Measurements from ENCODE around the gene MEGF11. TPM values are rescaled to one million over a fixed set of nuclear protein-coding genes. Genes with fewer than 3 reads are reported as not detected.
"Not testable (repeated sequence)": the region's sequence is repeated elsewhere in the genome, so short reads cannot be mapped to it uniquely, and the experiment has no call there.

Gene MEGF11
- polyA plus RNA-seq, 1 donor = 0.66 TPM

DNA sequence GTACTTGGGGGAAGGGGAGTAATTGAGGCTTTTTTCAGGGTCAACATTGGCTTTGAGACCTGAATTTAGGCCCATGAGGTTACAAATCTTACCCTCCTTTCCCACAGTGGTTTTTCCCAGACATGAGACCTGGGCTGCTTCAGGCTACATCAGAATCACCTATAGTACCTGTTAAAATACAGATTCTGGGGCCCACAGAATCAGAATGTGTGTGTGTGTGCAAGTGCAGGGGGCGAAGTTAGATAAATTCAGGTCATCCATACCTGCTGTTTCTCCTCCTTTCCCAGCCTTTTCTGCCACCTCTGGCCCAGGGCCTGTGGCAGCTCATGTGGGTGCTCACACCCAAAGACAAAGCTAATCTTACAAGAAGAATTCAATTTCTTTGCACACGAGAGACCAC is 273.7 kb downstream of the MEGF11 start:
- Histone ChIP-seq H3K27me3 (ENCODE audit: control insufficient read depth, insufficient read depth, low read length) (peaks cover 37% of the 10 kb centered on the region), H3K36me3 (ENCODE audit: control insufficient read depth, insufficient read depth, low read length) (no peaks in the 10 kb centered on the region), H3K9me3 (ENCODE audit: control insufficient read depth, low read depth, low read length) (no peaks in the 10 kb centered on the region), H3K4me3 (ENCODE audit: low read length) (no peak overlapping the region), H3K27ac (ENCODE audit: low read length) (no peak overlapping the region), H3K4me1 (ENCODE audit: control insufficient read depth, insufficient read depth, low read length) (peaks cover 6% of the 10 kb centered on the region)
- no peak for DNase-seq
- no CpG with 5 or more reads among the region's 2 CpGs for WGBS (ENCODE audit: insufficient coverage, low lambda C conversion rate)

DNA sequence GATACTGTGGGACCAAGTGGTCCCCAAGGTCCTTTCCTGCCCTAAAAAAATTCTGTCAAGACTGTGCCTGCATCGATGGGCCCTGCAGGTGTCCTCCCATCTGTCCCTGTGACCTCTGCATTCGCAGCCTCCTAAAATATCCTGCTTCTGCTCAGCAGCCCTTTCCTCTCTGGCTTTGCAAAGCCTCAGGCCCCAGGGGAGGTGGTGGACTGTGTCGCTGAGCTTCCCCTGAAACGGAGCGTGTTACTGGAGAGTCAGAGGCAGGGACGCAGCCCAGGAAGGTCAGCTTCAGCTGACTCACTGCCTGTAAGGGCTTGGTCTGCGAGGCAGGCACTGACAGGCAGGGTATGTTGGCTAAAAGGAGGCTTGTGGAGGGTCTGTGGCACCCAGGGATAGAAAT is 274.2 kb downstream of the MEGF11 start:
- no peak for DNase-seq
- WGBS (ENCODE audit: insufficient coverage, low lambda C conversion rate) = no CpG with 5 or more reads among the region's 7 CpGs
- Histone ChIP-seq H3K4me3 (ENCODE audit: low read length) (no peak overlapping the region), H3K36me3 (ENCODE audit: control insufficient read depth, insufficient read depth, low read length) (no peaks in the 10 kb centered on the region), H3K27ac (ENCODE audit: low read length) (no peak overlapping the region), H3K27me3 (ENCODE audit: control insufficient read depth, insufficient read depth, low read length) (peaks cover 36% of the 10 kb centered on the region), H3K4me1 (ENCODE audit: control insufficient read depth, insufficient read depth, low read length) (peaks cover 6% of the 10 kb centered on the region), H3K9me3 (ENCODE audit: control insufficient read depth, low read depth, low read length) (no peaks in the 10 kb centered on the region)

DNA sequence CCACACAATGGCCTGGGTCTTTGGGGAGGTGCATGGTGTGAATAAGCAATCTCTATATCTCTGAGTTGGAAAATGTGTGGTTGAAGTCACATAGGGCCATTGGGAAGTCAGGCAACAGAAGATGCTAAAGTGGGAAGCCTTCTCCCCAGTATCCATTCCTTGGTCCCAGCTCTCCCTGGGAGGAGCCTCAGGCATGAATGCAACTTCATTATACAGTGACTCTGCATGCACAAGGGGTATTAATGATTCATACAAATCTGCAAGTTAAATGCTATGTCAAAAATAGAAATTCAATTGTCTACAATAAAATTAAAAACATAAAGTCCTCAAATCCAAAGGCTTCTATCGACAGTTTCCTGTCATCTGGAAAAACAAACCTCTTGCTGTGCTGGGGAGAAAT is 275.4 kb downstream of the MEGF11 start:
- Histone ChIP-seq H3K4me3 (ENCODE audit: low read length) (no peak overlapping the region), H3K27me3 (ENCODE audit: control insufficient read depth, insufficient read depth, low read length) (peaks cover 31% of the 10 kb centered on the region), H3K4me1 (ENCODE audit: control insufficient read depth, insufficient read depth, low read length) (peaks cover 6% of the 10 kb centered on the region), H3K36me3 (ENCODE audit: control insufficient read depth, insufficient read depth, low read length) (no peaks in the 10 kb centered on the region), H3K9me3 (ENCODE audit: control insufficient read depth, low read depth, low read length) (no peaks in the 10 kb centered on the region), H3K27ac (ENCODE audit: low read length) (no peak overlapping the region)
- WGBS (ENCODE audit: insufficient coverage, low lambda C conversion rate) = no CpG with 5 or more reads among the region's 1 CpG
- DNase-seq = no peak

DNA sequence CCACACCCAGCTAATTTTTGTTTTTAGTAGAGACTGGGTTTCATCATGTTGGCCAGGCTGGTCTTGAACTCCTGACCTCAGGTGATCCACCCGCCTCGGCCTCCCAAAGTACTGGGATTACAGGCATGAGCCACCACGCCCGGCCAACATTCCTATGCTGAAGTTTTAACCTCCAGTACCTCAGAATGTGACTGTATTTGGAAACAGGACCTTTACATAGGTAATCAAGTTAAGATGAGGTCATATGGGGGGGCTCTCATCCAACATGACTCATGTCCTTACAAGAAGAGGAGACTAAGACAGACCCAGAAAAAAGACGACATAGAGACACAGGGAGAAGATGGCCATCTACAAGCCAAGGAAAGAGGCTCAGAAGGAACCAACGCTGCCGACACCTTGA is 277.4 kb downstream of the MEGF11 start:
- not testable (repeated sequence) for DNase-seq; H3K4me3 ChIP-seq (ENCODE audit: low read length); H3K4me1 ChIP-seq (ENCODE audit: control insufficient read depth, insufficient read depth, low read length); H3K27ac ChIP-seq (ENCODE audit: low read length); H3K9me3 ChIP-seq (ENCODE audit: control insufficient read depth, low read depth, low read length); H3K36me3 ChIP-seq (ENCODE audit: control insufficient read depth, insufficient read depth, low read length)
- H3K27me3 ChIP-seq (ENCODE audit: control insufficient read depth, insufficient read depth, low read length) = peaks cover 18% of the 10 kb centered on the region
- WGBS (ENCODE audit: insufficient coverage, low lambda C conversion rate) = no CpG with 5 or more reads among the region's 7 CpGs

DNA sequence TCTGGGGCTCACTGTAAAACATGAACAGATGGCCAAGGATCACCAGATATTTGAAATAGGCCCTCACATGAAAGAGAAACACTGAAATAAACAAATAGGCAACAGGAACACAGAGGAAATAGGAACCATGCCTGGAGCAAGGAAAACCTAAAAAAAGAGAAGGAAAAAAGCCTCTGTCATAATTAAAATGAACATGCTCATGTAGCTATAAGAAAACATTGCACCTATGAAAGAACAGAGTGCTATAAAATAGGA is 281.9 kb downstream of the MEGF11 start:
- no peaks in the 10 kb centered on the region for H3K4me1 ChIP-seq (ENCODE audit: control insufficient read depth, insufficient read depth, low read length)
- peaks cover 43% of the 10 kb centered on the region for H3K27me3 ChIP-seq (ENCODE audit: control insufficient read depth, insufficient read depth, low read length)
- H3K36me3 ChIP-seq (ENCODE audit: control insufficient read depth, insufficient read depth, low read length) = no peaks in the 10 kb centered on the region
- no peak overlapping the region for H3K27ac ChIP-seq (ENCODE audit: low read length)
- no peak for DNase-seq
- H3K9me3 ChIP-seq (ENCODE audit: control insufficient read depth, low read depth, low read length) = no peaks in the 10 kb centered on the region
- H3K4me3 ChIP-seq (ENCODE audit: low read length) = no peak overlapping the region

DNA sequence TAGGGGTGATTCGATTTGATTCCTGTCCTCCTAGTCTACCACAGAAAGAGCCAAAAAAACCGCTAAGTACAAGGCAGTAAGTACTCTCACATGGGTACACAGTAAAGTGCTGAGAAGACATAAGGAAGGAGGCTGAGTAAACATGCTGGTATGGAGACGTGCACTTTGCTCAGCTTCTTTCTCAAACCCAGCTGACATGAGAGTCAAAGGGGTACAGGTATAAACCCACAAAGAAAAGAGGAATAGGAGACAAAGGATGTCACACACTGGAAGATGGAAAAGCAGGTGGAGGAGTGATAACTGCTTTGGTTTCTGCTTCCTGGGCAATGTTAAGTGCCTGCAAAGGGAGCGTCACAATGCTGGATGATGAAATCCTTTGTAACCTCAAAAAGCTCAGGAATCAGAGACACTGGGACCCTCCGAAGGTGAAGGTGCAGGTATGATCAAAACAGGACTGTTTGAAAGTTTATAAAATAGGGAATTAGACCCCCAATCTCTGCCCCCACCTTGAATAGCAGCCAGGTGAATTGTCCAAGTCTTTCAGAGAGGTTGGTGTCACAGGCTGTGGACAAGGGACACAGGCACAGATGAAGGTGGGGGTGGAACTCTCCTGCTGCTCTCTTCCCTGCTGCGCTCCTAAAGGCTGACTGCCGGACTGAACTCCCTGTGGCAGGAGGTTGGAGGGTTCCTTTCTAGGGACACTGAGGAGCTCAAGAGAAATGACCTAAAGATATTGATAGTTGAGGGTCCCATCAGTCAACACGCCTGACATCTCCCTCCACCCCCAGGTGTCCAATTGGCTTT is 282.4 kb downstream of the MEGF11 start:
- no peak for DNase-seq
- no peaks in the 10 kb centered on the region for H3K4me1 ChIP-seq (ENCODE audit: control insufficient read depth, insufficient read depth, low read length)
- H3K9me3 ChIP-seq (ENCODE audit: control insufficient read depth, low read depth, low read length) = no peaks in the 10 kb centered on the region
- peaks cover 46% of the 10 kb centered on the region for H3K27me3 ChIP-seq (ENCODE audit: control insufficient read depth, insufficient read depth, low read length)
- H3K27ac ChIP-seq (ENCODE audit: low read length) = no peak overlapping the region
- no peaks in the 10 kb centered on the region for H3K36me3 ChIP-seq (ENCODE audit: control insufficient read depth, insufficient read depth, low read length)
- WGBS (ENCODE audit: insufficient coverage, low lambda C conversion rate) = 43% methylated on average over 2 of the region's 8 CpGs
- H3K4me3 ChIP-seq (ENCODE audit: low read length) = no peak overlapping the region

DNA sequence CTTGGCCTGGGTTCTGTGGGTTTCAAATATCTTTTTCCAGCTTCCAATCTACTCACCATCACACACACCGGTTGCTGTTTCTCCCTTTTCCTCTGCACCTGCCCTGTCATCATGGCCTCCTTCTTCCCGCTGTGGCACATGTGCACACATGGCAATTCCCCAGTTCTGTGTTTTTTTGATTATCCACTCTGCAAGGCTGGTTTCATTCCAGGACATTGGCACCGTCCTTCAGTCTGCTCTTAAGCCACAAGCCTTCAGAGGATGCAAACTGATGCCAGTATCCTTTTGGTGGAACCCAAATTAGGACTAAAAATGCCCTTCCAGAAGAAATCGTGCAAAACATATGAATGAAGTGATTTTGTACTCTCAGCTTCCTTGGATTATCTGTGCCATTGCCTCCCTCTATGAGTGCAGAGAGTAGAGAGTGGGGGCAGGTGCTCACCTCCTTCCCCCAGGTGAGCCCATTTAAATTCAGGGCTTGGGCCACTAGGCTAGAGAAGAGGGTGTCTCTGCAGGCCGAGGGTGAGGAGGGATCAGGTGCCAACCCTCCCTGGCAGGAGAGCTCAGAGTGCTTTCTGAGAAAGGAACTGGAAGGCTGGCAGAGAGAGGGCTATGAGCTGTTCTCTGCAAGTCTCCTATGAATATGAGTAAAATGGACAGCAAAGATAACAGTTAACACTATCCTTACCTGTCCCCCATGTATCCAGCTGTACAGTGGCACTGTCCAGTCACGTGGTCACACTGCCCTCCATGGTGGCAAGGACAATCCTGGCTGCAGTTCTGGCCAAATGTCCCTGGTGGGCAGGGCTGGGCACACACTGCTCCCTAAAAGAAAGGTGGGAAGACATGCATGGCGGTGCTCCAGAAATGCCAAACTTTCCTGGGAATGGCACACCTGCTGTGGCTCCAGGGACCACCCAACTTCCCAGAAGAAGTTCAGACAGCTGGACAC is 283.4 kb downstream of the MEGF11 start:
- Histone ChIP-seq H3K36me3 (ENCODE audit: control insufficient read depth, insufficient read depth, low read length) (no peaks in the 10 kb centered on the region), H3K4me1 (ENCODE audit: control insufficient read depth, insufficient read depth, low read length) (no peaks in the 10 kb centered on the region), H3K27ac (ENCODE audit: low read length) (no peak overlapping the region), H3K9me3 (ENCODE audit: control insufficient read depth, low read depth, low read length) (no peaks in the 10 kb centered on the region), H3K27me3 (ENCODE audit: control insufficient read depth, insufficient read depth, low read length) (peaks cover 42% of the 10 kb centered on the region), H3K4me3 (ENCODE audit: low read length) (no peak overlapping the region)
- DNase-seq = no peak
- WGBS (ENCODE audit: insufficient coverage, low lambda C conversion rate) = no CpG with 5 or more reads among the region's 7 CpGs

DNA sequence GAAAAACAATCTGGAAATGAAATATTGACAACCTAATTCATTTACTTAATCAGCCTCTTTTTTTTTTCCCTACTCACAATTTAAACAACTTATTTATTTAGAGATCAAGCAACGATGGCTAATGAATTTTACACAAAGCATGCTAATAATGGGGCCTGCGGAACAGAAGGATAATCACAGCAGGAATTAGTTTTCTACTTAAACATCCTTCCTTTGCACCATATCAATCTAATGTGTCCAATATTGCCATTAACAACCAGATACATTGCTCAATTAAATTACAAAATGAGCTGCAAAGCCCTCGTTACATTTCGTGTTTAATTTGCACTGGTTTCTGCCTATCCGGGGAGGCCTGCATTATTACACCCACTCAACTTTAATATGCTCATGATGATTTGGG is 285.0 kb downstream of the MEGF11 start:
- Histone ChIP-seq H3K36me3 (ENCODE audit: control insufficient read depth, insufficient read depth, low read length) (no peaks in the 10 kb centered on the region), H3K4me1 (ENCODE audit: control insufficient read depth, insufficient read depth, low read length) (no peaks in the 10 kb centered on the region), H3K9me3 (ENCODE audit: control insufficient read depth, low read depth, low read length) (no peaks in the 10 kb centered on the region), H3K27ac (ENCODE audit: low read length) (no peak overlapping the region), H3K27me3 (ENCODE audit: control insufficient read depth, insufficient read depth, low read length) (peaks cover 49% of the 10 kb centered on the region), H3K4me3 (ENCODE audit: low read length) (no peak overlapping the region)
- WGBS (ENCODE audit: insufficient coverage, low lambda C conversion rate) = 71% methylated on average over 2 of the region's 5 CpGs
- no peak for DNase-seq

DNA sequence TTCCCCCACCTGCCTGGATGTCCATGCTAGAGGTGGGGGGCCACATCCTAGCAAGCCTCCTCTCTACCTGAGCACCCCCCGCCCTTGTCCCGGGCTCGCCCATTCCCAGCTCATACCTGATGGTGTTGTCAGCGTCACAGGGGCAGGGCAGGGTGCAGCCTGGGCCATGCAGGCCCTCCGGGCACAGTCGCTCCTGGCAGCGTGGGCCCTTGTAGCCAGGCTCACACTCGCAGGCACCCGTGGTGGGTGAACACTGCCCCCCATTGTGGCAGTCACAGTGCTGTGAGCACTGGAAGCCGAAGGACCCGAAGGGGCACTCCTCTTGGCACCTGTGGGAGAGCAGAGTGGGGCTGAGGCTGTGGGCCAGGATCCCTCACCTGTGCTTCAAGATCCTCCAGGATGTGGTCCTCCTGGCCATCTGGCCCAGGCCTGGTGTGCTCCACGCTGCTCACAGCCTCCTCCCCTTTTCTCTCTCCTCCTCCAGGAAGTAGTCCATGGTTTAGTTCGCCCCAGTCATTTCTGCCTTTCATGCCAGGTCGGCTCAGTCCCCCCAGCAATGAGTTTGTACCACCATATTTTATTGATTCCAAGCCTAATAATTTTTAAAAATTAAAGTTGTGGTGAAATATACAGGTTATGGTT is 288.6 kb downstream of the MEGF11 start:
- no peak for DNase-seq
- no peak overlapping the region for H3K27ac ChIP-seq (ENCODE audit: low read length)
- peaks cover 51% of the 10 kb centered on the region for H3K27me3 ChIP-seq (ENCODE audit: control insufficient read depth, insufficient read depth, low read length)
- H3K4me3 ChIP-seq (ENCODE audit: low read length) = no peak overlapping the region
- no peaks in the 10 kb centered on the region for H3K9me3 ChIP-seq (ENCODE audit: control insufficient read depth, low read depth, low read length)
- WGBS (ENCODE audit: insufficient coverage, low lambda C conversion rate) = 40% methylated on average over 1 of the region's 14 CpGs
- H3K4me1 ChIP-seq (ENCODE audit: control insufficient read depth, insufficient read depth, low read length) = no peaks in the 10 kb centered on the region
- H3K36me3 ChIP-seq (ENCODE audit: control insufficient read depth, insufficient read depth, low read length) = no peaks in the 10 kb centered on the region

DNA sequence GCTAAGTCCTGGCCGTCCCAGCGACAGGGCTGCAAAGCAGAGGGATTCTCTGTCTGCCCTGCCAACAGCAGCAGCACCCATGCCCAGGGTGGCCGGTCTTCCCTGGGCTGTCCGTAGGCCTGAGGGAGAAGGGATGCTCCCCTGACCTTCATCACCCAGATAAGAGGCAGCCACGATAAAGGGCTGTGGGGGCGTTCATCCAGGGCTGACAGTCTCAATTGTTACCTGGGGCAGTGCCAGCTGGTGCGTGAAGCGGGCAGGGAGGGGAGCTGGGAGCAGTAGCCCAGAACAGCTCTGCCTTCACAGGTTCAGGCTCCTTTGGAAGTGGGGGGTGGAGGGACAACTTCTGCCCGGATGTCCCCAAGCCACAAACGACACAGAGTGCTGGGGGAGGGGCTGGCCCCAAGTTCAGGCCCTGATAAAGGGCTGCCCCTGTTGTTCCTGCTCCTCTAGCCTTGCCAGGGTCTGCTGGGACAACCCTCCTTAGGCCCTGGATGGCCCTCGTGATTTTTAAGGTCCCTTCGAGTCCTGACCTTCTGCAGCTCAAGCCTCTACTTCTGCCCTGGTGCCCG is 289.6 kb downstream of the MEGF11 start:
- Histone ChIP-seq H3K27me3 (ENCODE audit: control insufficient read depth, insufficient read depth, low read length) (peaks cover 44% of the 10 kb centered on the region), H3K27ac (ENCODE audit: low read length) (no peak overlapping the region), H3K4me1 (ENCODE audit: control insufficient read depth, insufficient read depth, low read length) (no peaks in the 10 kb centered on the region), H3K4me3 (ENCODE audit: low read length) (no peak overlapping the region), H3K9me3 (ENCODE audit: control insufficient read depth, low read depth, low read length) (no peaks in the 10 kb centered on the region), H3K36me3 (ENCODE audit: control insufficient read depth, insufficient read depth, low read length) (no peaks in the 10 kb centered on the region)
- no peak for DNase-seq
- no CpG with 5 or more reads among the region's 13 CpGs for WGBS (ENCODE audit: insufficient coverage, low lambda C conversion rate)
